Measurements from ENCODE around the gene STAT5A.

DNA sequence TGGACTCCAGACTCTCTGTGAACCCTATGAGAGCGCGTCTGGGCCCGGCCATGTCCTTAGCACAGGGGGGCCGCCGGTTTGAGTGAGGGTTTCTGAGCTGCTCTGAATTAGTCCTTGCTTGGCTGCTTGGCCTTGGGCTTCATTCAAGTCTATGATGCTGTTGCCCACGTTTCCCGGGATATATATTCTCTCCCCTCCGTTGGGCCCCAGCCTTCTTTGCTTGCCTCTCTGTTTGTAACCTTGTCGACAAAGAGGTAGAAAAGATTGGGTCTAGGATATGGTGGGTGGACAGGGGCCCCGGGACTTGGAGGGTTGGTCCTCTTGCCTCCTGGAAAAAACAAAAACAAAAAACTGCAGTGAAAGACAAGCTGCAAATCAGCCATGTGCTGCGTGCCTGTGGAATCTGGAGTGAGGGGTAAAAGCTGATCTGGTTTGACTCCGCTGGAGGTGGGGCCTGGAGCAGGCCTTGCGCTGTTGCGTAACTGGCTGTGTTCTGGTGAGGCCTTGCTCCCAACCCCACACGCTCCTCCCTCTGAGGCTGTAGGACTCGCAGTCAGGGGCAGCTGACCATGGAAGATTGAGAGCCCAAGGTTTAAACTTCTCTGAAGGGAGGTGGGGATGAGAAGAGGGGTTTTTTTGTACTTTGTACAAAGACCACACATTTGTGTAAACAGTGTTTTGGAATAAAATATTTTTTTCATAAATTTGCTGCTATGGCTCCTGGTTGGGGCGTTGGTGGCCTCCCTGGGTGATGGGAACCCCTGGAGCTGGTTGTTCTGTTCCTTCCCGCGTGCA is 23.1 kb downstream of the STAT5A start:
- TF ChIP-seq, protein P1, sequence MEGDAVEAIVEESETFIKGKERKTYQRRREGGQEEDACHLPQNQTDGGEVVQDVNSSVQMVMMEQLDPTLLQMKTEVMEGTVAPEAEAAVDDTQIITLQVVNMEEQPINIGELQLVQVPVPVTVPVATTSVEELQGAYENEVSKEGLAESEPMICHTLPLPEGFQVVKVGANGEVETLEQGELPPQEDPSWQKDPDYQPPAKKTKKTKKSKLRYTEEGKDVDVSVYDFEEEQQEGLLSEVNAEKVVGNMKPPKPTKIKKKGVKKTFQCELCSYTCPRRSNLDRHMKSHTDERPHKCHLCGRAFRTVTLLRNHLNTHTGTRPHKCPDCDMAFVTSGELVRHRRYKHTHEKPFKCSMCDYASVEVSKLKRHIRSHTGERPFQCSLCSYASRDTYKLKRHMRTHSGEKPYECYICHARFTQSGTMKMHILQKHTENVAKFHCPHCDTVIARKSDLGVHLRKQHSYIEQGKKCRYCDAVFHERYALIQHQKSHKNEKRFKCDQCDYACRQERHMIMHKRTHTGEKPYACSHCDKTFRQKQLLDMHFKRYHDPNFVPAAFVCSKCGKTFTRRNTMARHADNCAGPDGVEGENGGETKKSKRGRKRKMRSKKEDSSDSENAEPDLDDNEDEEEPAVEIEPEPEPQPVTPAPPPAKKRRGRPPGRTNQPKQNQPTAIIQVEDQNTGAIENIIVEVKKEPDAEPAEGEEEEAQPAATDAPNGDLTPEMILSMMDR (IDR thresholded peaks at IDR 0.05; ENCODE audit: insufficient read depth, low read length): no peak
- TF ChIP-seq POLR2AphosphoS5 (IDR thresholded peaks at IDR 0.05; ENCODE audit: low read depth) (no peak), GABPA (IDR thresholded peaks at IDR 0.05; ENCODE audit: low read depth) (no peak)
- TF ChIP-seq, protein P2, sequence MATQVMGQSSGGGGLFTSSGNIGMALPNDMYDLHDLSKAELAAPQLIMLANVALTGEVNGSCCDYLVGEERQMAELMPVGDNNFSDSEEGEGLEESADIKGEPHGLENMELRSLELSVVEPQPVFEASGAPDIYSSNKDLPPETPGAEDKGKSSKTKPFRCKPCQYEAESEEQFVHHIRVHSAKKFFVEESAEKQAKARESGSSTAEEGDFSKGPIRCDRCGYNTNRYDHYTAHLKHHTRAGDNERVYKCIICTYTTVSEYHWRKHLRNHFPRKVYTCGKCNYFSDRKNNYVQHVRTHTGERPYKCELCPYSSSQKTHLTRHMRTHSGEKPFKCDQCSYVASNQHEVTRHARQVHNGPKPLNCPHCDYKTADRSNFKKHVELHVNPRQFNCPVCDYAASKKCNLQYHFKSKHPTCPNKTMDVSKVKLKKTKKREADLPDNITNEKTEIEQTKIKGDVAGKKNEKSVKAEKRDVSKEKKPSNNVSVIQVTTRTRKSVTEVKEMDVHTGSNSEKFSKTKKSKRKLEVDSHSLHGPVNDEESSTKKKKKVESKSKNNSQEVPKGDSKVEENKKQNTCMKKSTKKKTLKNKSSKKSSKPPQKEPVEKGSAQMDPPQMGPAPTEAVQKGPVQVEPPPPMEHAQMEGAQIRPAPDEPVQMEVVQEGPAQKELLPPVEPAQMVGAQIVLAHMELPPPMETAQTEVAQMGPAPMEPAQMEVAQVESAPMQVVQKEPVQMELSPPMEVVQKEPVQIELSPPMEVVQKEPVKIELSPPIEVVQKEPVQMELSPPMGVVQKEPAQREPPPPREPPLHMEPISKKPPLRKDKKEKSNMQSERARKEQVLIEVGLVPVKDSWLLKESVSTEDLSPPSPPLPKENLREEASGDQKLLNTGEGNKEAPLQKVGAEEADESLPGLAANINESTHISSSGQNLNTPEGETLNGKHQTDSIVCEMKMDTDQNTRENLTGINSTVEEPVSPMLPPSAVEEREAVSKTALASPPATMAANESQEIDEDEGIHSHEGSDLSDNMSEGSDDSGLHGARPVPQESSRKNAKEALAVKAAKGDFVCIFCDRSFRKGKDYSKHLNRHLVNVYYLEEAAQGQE (IDR thresholded peaks at IDR 0.05; ENCODE audit: insufficient replicate concordance, low read depth): no peak
